ENCODE measurements around the gene TIGIT.
"Not testable (repeated sequence)": the region's sequence is repeated elsewhere in the genome, so short reads cannot be mapped to it uniquely, and the experiment has no call there.

Gene TIGIT

DNA sequence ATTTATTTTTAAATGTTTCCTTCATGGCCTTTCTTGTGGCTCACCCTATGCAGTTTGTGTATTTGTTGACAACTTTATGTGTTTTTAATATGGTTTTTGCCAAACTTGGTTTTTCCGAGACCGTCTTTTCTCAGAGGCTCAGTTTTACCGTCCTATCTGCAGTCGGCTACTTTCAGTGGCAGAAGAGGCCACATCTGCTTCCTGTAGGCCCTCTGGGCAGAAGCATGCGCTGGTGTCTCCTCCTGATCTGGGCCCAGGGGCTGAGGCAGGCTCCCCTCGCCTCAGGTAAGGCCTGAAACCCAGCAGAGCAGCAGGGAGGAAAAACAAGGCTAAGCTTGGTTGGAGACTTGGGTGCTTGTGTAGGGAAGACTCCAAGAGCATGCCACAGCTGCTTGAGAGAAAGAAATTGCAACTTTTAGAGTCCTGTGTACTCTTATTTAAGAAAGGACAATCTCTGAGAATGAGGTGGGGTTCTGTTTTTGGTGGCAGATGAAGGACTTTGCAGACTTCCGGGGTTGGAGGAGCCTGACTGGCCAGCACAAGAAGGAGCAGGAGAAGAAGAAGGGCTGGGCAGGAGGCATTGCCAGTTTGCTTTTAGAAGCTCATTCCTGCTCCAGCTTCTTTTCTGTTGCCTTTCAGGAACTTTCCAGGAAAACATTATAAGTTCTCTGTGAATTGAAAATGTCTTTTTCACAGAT is at the start of gene TIGIT:
TIGIT (plus strand) TSS at position 191 of the 698 bp plus-strand sequence; CDS start at position 225, 34 bp downstream.
- no peak for DNase-seq (ENCODE audit: low read depth, low spot score)

- DNase-seq (ENCODE audit: low read depth, low spot score), result no peak
Observed at GRCh38 chr3:114252954-114253353, 40.9 kb upstream of the TIGIT start.

DNA sequence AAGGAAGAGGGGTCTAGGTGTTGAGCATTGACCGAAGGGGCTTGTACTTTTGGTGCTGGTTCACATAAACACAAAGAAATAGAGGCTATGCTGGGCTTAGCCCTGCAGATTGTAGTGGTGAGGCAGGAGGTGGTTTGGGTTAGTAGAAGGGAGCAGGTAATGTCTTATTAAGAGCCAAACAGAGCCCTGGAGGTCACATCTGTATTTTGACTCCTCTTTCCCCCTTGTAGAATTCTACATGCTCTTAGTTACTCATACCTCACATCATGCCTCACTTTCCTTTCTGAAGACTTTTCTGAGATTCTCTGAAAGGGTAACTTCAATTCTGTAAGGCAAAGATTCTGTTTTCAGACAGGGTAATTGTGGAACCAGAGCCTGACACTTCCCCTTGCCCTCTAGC is 40.3 kb upstream of the TIGIT start:
- DNase-seq (ENCODE audit: low read depth, low spot score), result no peak

GRCh38 chr3:114259566-114259965 is 34.3 kb upstream of the TIGIT start:
- no peak for DNase-seq (ENCODE audit: low read depth, low spot score)

DNA sequence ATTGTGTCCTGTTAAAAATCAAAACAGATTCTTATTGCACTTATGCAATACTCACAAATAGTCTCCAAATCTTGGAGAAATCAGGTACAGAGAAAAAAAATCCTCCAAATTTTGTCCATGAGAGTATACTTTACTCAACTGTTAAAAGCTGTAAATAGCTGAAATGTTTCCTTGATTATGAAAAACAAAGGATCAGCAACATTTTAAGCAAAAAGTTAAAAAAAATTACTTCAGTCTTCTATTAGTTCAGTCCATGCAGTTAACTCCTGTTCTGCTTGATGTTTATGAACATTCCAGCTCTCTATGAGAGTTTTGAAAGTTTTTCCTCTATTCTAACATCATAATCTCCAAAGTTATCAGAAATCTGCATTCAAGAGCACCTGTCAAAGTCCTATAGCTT is 33.7 kb upstream of the TIGIT start:
- no peak for DNase-seq (ENCODE audit: low read depth, low spot score)

DNA sequence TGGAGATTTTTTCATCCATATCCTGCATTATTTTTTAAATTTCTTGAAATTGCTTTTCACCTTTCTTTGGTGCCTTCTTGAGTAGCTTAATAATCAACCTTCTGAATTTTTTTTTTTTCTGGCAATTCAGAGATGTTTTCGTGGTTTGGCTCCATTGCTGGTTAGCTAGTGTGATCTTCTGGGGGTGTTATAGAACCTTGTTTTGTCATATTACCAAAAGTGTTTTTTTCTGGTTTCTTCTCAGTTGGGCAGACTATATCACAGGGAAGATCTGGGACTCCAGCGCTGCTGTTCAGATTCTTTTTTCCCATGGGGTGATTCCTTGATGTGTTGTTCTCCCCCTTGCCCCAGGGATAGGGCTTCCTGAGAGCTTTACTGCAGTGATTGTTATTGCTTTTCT is 23.8 kb upstream of the TIGIT start:
- no peak for DNase-seq (ENCODE audit: low read depth, low spot score)

- peak; percentile 79 for DNase-seq (ENCODE audit: low read depth, low spot score)
Observed at GRCh38 chr3:114272271-114272670, 21.6 kb upstream of the TIGIT start.

DNA sequence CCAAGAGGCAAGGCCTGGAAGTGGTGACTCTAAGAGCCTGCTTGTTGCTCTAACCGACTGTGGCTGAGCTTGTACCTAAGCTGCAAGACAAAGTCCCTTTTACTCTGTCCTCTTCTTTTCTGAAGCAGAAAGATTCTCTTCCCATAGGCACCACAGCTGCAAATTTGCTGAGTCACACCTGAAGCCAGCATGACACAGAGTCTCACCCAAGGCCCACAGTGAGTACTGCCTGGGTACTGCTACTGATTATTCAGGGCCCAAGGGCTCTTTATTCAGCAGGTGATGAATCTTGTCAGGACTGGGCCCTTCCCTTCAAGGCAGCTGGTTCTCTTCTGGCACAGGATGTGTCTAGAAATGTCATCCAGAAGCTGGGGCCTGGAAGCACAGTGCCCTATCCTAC is 18.9 kb upstream of the TIGIT start:
- DNase-seq (ENCODE audit: low read depth, low spot score), result peak; percentile 24

GRCh38 chr3:114276856-114277255 is 17.0 kb upstream of the TIGIT start:
- not testable (repeated sequence) for DNase-seq (ENCODE audit: low read depth, low spot score)

GRCh38 chr3:114284644-114285043 is 9.2 kb upstream of the TIGIT start:
- no peak for DNase-seq (ENCODE audit: low read depth, low spot score)

GRCh38 chr3:114285648-114286230 is 8.1 kb upstream of the TIGIT start:
- DNase-seq (ENCODE audit: low read depth, low spot score), result no peak

DNA sequence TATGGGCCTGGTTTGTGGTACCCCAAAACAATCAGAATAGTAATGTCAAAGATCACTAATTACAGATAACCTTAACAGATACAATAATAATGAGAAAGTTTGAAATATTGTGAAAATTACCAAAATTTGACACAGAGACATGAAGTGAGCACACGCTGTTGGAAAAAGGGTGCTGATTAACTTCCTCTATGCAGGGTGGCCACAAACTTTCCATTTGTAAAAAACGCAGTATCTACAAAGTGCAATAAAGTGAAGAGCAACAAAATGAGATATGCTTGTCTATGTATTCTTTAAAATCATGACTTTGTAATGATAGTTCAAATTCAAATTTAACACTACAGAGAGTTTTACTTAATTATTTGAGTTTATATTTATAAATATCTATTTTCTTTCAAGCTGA is 7.6 kb upstream of the TIGIT start:
- DNase-seq (ENCODE audit: low read depth, low spot score), result no peak

DNA sequence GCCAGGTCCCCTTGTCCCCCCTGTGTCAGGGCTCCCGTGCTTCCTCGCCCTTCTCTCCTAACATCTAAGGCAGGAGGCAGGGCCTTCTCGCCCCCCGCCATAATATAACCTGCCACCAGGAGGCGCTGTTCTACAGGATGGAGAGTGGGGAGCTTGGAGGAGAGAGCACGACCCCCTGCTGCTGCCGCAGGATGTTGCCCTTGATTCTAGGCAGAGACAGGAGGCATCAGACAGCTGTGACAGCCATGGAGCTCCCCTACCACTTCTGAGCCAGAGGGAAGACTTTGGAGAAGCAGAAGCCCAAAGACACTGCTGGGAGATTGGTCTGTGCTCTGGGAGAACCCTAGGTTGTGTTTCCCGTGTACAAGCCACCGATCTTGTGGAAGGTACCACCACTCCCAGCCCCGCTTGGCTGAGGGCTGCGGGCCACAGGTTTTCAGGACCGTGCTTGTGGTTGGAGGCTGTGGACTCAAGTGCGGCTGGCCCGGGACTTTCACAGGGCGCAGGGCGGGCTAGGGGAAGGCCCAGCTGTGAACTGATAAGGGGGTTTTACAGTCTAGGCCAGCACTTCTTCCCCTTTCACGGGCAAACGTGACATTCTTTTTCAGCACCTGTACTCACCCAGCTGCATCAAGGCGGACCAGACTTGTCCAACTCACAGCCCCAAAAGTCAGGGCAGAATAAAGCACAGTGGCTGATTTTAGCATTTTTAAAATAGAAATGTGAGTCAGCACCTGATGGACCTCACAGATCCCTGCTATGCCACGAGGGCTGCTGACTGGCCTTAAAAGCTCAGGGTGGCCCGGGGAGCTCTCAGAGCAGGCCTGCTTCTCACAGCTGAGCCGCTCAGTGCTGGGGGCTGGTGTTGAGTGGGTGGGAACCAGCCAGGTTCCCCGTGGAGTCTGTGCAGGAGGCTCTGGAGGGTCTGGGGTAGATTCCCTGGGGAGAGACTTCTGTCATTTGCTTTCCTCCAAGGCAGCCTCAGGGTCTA is 2.6 kb upstream of the TIGIT start:
- DNase-seq (ENCODE audit: low read depth, low spot score), result peak; percentile 33

GRCh38 chr3:114294940-114295480 is 1.2 kb downstream of the TIGIT start:
- no peak for DNase-seq (ENCODE audit: low read depth, low spot score)

DNA sequence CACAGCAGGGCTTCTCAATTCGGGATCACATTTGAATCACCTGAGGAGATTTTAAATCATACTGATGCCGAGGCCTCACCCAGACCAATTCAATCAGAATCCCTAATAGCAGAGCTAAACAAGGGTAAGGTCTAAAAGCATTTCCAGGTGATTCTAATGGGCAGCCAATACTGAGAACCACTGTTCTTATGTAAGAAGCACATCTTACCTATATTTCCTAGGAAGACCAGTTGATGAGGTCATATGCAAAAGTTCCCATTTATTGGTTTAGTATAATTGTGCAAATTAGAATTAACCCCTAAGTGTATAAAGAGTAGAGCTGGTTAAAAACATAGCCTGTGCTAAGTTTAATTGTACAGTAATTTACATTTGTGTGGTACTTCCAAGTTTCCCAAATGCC is 2.1 kb downstream of the TIGIT start:
- DNase-seq (ENCODE audit: low read depth, low spot score), result no peak

- peak; percentile 18 for DNase-seq (ENCODE audit: low read depth, low spot score)
Observed at GRCh38 chr3:114299421-114299820, 5.6 kb downstream of the TIGIT start.

DNA sequence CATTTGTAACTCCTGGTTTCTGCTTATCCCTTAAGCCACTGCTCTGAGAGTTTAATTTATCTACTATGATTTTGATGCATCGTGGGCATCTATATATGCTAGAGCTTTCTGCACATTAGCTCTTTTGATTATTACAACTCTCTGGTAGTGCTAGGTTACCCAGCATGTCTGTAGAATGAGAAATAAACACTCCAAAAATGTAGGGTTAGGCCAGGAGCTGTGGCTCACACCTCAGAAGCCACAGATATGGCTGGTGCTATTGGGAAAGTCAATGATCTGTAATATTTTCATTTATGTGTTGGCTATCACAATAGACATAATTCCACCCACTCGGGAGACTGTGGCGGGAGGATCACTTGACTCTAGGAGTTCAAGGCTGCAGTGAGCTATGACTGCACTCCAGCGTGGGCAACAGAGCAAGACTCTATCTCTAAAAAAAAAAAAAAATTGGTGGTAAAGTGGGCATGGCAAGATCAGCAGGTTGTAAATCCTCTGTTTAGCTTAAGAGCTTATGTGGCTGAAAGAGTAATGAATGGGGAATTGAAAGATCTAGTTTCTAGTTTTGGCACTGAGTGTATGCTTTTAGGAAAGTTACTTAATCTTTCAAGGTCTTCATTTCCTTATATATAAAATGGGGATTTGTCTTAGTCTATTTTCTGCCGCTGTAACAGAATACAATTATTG is 6.3 kb downstream of the TIGIT start:
- DNase-seq (ENCODE audit: low read depth, low spot score), result no peak

DNA sequence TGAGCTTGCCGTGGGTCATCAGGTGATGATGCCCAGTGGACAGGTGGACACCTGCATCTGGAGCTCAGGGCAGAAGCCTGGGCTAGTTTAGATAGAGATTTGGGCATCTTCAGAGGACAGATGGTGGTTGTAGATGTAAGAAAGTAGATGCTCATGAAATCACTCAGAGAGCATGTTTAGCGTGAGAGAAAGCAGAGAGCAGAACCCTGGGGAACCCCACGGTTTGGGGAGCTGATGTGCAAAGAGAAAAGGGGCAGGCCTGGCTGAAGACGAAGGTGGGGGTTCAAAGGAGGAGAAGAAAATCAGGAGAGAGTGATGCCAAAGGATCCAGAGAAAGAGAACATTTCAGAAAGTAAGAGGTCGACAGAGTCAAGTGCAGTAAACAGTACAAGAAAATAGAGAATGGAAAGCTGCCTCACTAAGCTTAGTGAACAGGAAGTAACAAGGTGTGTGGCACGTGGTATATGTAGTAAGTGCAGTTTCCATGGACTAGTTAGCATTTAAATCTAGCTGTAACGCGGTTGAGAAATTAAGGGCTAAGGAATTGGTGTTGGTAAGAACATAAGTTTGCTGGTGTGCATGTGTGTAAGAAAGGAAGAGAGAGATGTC is 13.5 kb downstream of the TIGIT start:
- DNase-seq (ENCODE audit: low read depth, low spot score), result no peak

- no peak for DNase-seq (ENCODE audit: low read depth, low spot score)
Observed at GRCh38 chr3:114307832-114308231, 14.0 kb downstream of the TIGIT start.

- DNase-seq (ENCODE audit: low read depth, low spot score), result no peak
Observed at GRCh38 chr3:114308377-114308776, 14.5 kb downstream of the TIGIT start.

- DNase-seq (ENCODE audit: low read depth, low spot score), result no peak
Observed at GRCh38 chr3:114308830-114309229, 15.0 kb downstream of the TIGIT start.
